Activated CD4-positive, alpha-beta T cell treated with anti-CD3 and anti-CD28 coated beads, Interleukin-2, Interleukin-6, amounts not matched to agents 100 ng/mL and 50 ng/mL, durations not matched to agents 16 hours and 8 hours (primary cell): ENCODE results near the gene FGD4.
"Not testable (repeated sequence)": the region's sequence is repeated elsewhere in the genome, so short reads cannot be mapped to it uniquely, and the experiment has no call there.

ENCODE experiments used
- DNase-seq: peaks from one replicate; pipeline ENCODE4 v3.0.0-alpha.2; 2020

The FGD4 gene

GRCh38 chr12:32532951-32533350 lies 133.6 kb downstream of the FGD4 start:
- no peak for DNase-seq

GRCh38 chr12:32533506-32533905 lies 134.1 kb downstream of the FGD4 start:
- not testable (repeated sequence) for DNase-seq

GRCh38 chr12:32533971-32534590 lies 134.7 kb downstream of the FGD4 start:
- DNase-seq = no peak

GRCh38 chr12:32534698-32535097 lies 135.3 kb downstream of the FGD4 start:
- DNase-seq = no peak

- no peak for DNase-seq
Measured at GRCh38 chr12:32535288-32535999, 136.1 kb downstream of the FGD4 start.

GRCh38 chr12:32536000-32536345 lies 136.6 kb downstream of the FGD4 start:
- DNase-seq = no peak

- DNase-seq = no peak
Measured at GRCh38 chr12:32541754-32542374, 142.5 kb downstream of the FGD4 start.

- no peak for DNase-seq
Measured at GRCh38 chr12:32542428-32543229, 143.3 kb downstream of the FGD4 start.

GRCh38 chr12:32544893-32545292 lies 145.5 kb downstream of the FGD4 start:
- DNase-seq = no peak

- DNase-seq = no peak
Measured at GRCh38 chr12:32545413-32545980, 146.1 kb downstream of the FGD4 start.

GRCh38 chr12:32546272-32546671 lies 146.9 kb downstream of the FGD4 start:
- DNase-seq = no peak

- no peak for DNase-seq
Measured at GRCh38 chr12:32548691-32549281, 149.4 kb downstream of the FGD4 start.

- DNase-seq = no peak
Measured at GRCh38 chr12:32549675-32550079, 150.3 kb downstream of the FGD4 start.

GRCh38 chr12:32551058-32551457 lies 151.7 kb downstream of the FGD4 start:
- DNase-seq = no peak

- DNase-seq = peak; percentile 48
Measured at GRCh38 chr12:32558903-32559302, 159.5 kb downstream of the FGD4 start.

GRCh38 chr12:32559434-32559833 lies 160.1 kb downstream of the FGD4 start:
- DNase-seq = no peak

- no peak for DNase-seq
Measured at GRCh38 chr12:32560520-32560919, 161.2 kb downstream of the FGD4 start.

GRCh38 chr12:32561931-32562341 lies 162.6 kb downstream of the FGD4 start:
- no peak for DNase-seq

GRCh38 chr12:32562413-32562812 lies 163.1 kb downstream of the FGD4 start:
- DNase-seq = not testable (repeated sequence)

GRCh38 chr12:32566663-32567295 lies 167.4 kb downstream of the FGD4 start:
- DNase-seq = no peak

GRCh38 chr12:32567296-32567674 lies 167.9 kb downstream of the FGD4 start:
- no peak for DNase-seq

- DNase-seq = no peak
Measured at GRCh38 chr12:32568228-32568627, 168.9 kb downstream of the FGD4 start.
